Vagina (tissue), 2 donors: ENCODE results near the gene SLC16A8.

Experiments used
- CTCF ChIP-seq, 3 experiments: fragments of 450-650 bp in 2 of 3; fragments of 200-600 bp in 1 of 3; sonication (generic) in 1 of 3; IDR thresholded peaks; one replicate each; pipeline ENCODE4 v1.5.1; 2017 to 2019; ENCODE audit warnings: antibody characterized with exemption in 3 of 3, mild to moderate bottlenecking in 2 of 3, moderate library complexity in 2 of 3
- POLR2A ChIP-seq, 2 donors: fragments of 450-650 bp; IDR thresholded peaks; one replicate each; pipeline ENCODE4 v1.6.1; 2017; ENCODE audit warnings: antibody characterized with exemption in 2 of 2, mild to moderate bottlenecking in 2 of 2, moderate library complexity in 2 of 2
- POLR2AphosphoS5 ChIP-seq, 2 donors: sonication (generic); formaldehyde crosslinking; IDR thresholded peaks; one replicate each; pipeline ENCODE4 v1.9.0; 2017; ENCODE audit warnings: antibody characterized with exemption in 2 of 2, mild to moderate bottlenecking in 2 of 2, low read depth in 1 of 2; ENCODE audit not compliant: insufficient read depth in 1 of 2

GRCh38 chr22:38067761-38068360, 16.1 kb downstream of the SLC16A8 start:
- TF ChIP-seq CTCF (IDR thresholded peaks at IDR 0.05) = no peak
- TF ChIP-seq POLR2A (IDR thresholded peaks at IDR 0.05) = no peak
- no peak for TF ChIP-seq POLR2AphosphoS5 (IDR thresholded peaks at IDR 0.05; ENCODE audit: insufficient read depth in 1 of 2, low read depth in 1 of 2)
